ENCODE results near the gene AKR1C8.

AKR1C8 gene

DNA sequence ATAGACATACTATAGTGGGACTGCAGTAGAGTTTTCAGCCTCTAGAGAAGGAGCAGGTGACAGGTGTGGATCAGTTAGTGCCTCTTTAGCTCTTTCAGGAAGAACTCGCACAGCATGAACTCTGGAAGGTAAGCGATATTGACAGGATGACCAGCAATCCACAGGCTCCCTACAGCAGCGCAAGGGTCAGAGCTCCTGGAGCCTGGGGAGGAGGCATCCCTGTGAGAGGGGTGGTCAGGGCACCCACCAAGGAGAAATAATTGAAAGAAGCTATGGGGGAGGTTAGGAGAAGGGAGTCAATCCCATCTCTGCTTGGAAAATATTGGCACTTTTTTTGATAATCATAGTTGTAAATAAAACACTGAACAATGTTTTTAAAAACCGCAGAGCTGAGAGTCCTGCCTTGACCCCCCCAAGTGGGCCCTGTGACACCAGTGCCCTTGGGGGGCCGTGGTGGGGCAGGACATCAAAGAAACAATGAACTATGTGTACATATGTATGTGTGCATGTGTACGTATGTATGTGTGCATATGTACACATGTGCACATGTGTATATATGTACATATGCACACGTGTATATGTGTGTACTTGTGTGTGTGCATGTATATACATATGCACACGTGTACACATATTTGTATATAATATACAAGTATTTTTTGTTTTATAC is 77.0 kb downstream of the AKR1C8 start:
- no peak for DNase-seq

DNA sequence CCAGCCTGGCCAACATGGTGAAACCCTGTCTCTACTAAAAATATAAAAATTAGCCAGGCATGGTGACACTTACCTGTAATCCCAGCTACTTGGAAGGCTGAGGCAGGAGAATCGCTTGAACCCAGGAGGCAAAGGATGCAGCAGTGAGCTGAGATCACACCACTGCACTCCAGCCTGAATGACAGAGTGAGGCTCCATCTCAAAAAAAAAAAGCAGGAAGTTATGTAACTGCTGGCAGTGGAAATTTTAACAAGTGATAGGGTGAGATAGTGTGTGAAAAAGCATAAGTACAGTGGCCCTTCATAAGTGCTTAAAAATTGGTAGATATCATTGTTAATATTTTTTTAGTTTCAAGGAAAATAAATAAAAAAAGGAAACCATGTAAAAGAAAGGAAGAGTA is 78.4 kb downstream of the AKR1C8 start:
- DNase-seq: no peak

DNA sequence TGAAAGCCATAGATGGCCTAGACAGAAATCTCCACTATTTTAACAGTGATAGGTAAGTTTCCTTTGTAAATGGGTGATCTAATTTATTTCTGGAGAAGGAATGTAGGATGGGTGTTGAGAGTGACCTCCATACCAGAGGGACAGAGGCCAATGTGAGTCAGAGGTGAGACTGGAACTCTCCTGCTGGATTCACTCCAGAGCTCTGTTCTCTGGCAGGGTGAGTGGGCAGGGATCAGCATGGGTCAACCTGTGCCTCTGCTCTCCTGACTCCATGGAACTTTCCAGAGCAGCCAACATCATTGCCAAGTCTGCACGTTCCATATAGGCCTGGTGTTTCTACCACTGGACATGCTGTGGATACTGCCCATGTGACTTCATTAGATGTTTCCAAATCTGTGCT is 79.3 kb downstream of the AKR1C8 start:
- no peak for DNase-seq

All from activated CD4-positive, alpha-beta T cell treated with anti-CD3 and anti-CD28 coated beads for 48 hours (primary cell).